HG02938 (cell line): ENCODE measurements around the gene MPDZ.

Experiments used
- ATAC-seq: cut with Tn5 transposase; IDR thresholded peaks from one replicate; pipeline ENCODE4 v1.9.1; 2021; ENCODE audit warnings: mild to moderate bottlenecking, moderate library complexity; ENCODE audit not compliant: unreplicated experiment

MPDZ gene

GRCh38 chr9:13186091-13186490 lies 93.4 kb downstream of the MPDZ start:
- no peak for ATAC-seq

GRCh38 chr9:13181652-13182051 lies 97.8 kb downstream of the MPDZ start:
- ATAC-seq = no peak

DNA sequence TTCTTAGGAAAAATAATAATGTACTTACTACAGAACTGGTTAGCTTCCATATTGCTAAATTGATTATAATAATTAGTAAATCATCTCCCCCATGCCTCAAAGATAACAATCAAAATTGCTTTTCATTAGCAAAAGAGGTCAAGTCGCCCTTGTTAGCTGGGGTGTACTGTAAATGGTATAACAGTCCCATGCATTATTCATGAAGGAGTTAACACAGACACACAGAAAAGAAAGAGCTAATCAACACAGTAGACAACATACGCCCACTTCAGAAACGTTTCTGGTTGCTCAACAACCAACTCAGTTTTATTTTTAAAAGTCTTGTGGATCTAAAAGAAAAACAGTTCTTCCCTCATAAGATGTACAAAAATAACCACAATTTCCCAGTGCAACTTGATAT lies 100.2 kb downstream of the MPDZ start:
- no peak for ATAC-seq

- ATAC-seq = no peak
Measured at GRCh38 chr9:13175732-13176131, 103.8 kb downstream of the MPDZ start.

GRCh38 chr9:13174906-13175639 lies 104.4 kb downstream of the MPDZ start:
- ATAC-seq = no peak

GRCh38 chr9:13173553-13173952 lies 105.9 kb downstream of the MPDZ start:
- no peak for ATAC-seq

DNA sequence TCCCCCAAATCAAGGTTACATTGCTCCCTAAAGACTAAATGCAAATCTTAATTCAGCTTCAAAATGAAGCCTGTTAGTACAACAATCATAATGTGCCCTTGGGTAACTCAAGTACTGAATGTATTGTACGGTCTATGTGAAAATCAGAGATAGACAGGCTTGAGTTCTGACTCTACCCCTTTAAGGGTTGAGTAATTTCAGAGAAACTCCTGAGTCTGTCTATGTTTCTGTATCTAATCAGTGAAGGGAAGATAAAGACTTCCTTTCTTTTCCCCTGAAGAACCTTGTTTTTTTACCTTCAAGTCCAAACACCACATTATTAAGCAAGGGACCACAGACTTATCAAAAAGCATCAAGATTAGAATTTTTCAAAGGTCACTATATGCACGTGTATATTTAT lies 108.2 kb downstream of the MPDZ start:
- ATAC-seq = no peak

DNA sequence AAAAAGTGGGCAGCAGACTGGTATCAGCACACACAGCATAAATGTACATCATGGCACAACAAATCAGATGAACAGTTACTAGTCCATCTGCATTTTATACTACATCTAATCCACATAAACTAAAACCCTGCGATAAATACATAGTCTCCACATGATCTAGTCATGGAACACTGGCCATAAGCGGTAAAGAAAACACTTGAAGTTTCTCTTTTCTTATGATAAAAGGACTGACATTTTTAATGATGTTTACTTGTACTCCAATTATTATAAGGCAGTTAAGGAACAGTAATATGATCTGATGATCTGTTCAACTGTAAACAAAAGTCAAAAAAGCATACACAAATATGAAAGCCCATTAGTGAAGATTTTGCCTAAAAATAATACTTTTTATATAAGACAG lies 112.5 kb downstream of the MPDZ start:
- no peak for ATAC-seq

DNA sequence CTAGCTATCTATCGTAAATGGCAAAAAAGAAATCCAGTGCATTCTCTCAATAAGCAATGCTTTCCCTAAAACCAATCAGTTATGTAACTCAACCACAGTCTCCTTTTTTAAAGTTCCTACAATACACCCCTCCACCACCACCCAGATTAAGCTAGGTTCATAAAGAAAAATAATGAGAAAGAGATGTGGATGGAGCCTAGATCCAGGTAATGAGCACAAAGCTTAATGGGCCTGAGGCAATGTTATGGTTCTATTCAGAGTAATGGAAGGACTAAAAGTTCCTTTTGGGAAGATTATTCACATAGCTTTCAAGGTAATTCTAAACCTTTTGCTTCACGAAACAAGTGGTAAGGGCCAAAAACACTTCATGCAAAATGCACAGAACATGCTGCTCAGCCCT lies 113.5 kb downstream of the MPDZ start:
- no peak for ATAC-seq

GRCh38 chr9:13165236-13165945 lies 114.1 kb downstream of the MPDZ start:
- ATAC-seq = no peak

DNA sequence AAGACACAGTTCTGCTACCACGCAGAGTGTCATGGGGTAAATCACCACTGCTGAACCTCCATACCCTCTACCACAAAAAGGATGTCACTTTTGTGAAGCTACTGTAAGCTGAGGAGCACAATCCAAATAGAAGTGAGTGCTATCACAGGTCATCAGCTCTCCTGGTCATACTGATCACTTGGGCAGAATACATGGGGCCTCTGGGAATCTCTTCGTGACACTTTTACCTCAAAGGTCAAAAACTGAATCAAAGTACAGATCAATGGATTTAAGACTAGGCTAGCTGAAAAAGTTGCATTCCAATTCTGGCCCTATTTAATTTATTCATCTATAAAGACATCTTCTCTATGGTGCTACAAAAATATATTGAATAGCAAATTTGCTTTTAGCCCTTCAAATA lies 115.5 kb downstream of the MPDZ start:
- no peak for ATAC-seq

GRCh38 chr9:13163287-13163686 lies 116.2 kb downstream of the MPDZ start:
- ATAC-seq = no peak

- no peak for ATAC-seq
Measured at GRCh38 chr9:13160051-13160450, 119.4 kb downstream of the MPDZ start.

- no peak for ATAC-seq
Measured at GRCh38 chr9:13158986-13159385, 120.5 kb downstream of the MPDZ start.

DNA sequence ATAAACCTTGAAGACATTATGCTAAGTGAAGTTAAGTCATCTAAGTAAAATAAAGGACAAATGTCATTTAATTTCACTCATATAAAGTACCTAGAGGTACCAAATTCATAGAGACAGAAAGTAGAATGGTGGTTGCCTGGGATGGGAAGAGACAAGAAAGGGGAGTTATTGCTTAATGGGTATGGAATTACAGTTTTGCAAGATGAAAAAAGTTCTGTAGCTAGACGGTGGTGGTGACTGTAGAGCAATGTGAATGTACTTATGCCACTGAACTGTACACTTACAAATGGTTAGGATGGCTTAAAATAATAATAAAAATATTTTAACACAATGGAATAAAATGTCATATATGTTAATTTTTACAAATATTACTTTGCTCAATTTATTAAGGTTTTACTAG lies 128.0 kb downstream of the MPDZ start:
- no peak for ATAC-seq

DNA sequence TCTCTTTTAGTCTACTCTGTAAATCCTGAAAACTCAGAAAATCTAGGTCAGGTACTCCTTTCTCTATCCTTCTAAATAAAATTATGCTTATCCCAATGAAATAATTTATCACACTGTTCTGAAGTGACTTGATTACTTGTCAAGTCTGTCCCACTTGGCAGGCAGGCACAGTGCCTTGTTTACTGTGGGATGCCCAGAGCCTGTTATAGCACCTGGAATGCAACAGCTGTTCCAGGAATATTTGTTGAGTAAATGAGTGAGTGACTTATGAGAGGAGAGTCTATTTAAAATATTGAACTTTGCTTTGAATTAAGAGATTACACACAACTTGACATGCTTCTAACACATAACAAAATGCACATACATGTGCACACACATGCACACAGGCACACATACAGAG lies 130.0 kb downstream of the MPDZ start:
- ATAC-seq = no peak

- no peak for ATAC-seq
Measured at GRCh38 chr9:13146840-13147239, 132.7 kb downstream of the MPDZ start.

DNA sequence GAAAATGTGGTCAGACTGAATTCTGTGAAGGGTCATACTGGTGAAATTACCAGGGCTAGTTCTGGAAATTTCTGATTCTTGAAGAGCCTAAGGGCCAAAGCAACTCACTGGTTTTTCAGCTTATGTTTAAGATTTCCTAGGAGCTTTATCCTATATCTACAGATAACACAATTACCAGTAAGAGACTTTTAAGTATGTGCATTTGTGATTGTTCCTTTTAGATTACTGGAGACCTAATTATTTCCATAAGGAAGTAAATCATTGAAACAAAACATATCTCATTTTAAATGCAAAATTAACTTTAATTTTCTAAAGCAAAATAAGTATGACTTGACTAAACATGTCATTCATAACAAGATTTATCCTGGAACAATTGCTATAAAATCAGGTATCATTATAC lies 134.2 kb downstream of the MPDZ start:
- no peak for ATAC-seq

GRCh38 chr9:13144166-13144775 lies 135.2 kb downstream of the MPDZ start:
- ATAC-seq = no peak

- ATAC-seq = no peak
Measured at GRCh38 chr9:13143281-13143680, 136.2 kb downstream of the MPDZ start.

DNA sequence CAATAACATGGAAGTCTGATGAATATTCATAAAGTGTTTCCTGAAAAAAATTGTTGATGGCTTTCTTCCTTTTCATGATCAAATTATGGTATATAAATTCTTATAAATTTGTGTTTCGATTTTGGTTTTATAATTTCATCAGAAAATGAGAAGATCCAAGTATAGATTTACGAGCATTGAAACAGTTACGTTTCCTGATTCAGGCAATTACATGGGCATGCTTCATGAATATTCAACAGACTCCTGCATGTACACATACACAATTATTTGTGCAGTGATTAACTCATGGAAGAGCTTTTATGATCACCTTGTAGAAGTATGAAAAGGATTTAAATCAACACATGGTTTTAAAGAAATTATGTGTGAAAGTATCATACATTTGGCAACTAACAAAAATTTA lies 136.7 kb downstream of the MPDZ start:
- ATAC-seq = no peak

- no peak for ATAC-seq
Measured at GRCh38 chr9:13141629-13142028, 137.9 kb downstream of the MPDZ start.
